Muscle of back (tissue), 11 donors: ENCODE measurements around the gene BEST1. TPM values are rescaled to one million over a fixed set of nuclear protein-coding genes. Genes with fewer than 3 reads are reported as not detected.
"Not testable (repeated sequence)": the region's sequence is repeated elsewhere in the genome, so short reads cannot be mapped to it uniquely, and the experiment has no call there.

ENCODE experiments used
- DNase-seq, 3 donors: peaks; one replicate each; pipeline versions ENCODE4 v3.0.0 to v3.0.0-alpha.2; 2013
- polyA plus RNA-seq, 10 donors: library from polyadenylated mRNA; unstranded; fragments of 120-200 nt; gene quantifications; one replicate each; pipeline ENCODE4 v1.2.1, GENCODE V29; 2013; ENCODE audit not compliant: insufficient read length in 10 of 10

Gene BEST1
- polyA plus RNA-seq, 10 donors = 2.6 to 4.6 (median 3.3) TPM

- no peak for DNase-seq
Observed at GRCh38 chr11:61974766-61975631, 24.8 kb downstream of the BEST1 start.

GRCh38 chr11:61975638-61976419, 25.7 kb downstream of the BEST1 start:
- DNase-seq = no peak

GRCh38 chr11:61976420-61976800, 26.3 kb downstream of the BEST1 start:
- no peak for DNase-seq

- no peak for DNase-seq
Observed at GRCh38 chr11:61976813-61977475, 26.8 kb downstream of the BEST1 start.

- DNase-seq = no peak
Observed at GRCh38 chr11:61978703-61979661, 28.8 kb downstream of the BEST1 start.

- DNase-seq = no peak
Observed at GRCh38 chr11:61980783-61981541, 30.8 kb downstream of the BEST1 start.

- no peak for DNase-seq
Observed at GRCh38 chr11:61983419-61983818, 33.3 kb downstream of the BEST1 start.

GRCh38 chr11:61985869-61986268, 35.7 kb downstream of the BEST1 start:
- no peak for DNase-seq

GRCh38 chr11:61994981-61995380, 44.8 kb downstream of the BEST1 start:
- no peak for DNase-seq

GRCh38 chr11:61996933-61997332, 46.8 kb downstream of the BEST1 start:
- DNase-seq = no peak

- DNase-seq = no peak
Observed at GRCh38 chr11:61999141-61999975, 49.2 kb downstream of the BEST1 start.

GRCh38 chr11:62000539-62001446, 50.6 kb downstream of the BEST1 start:
- DNase-seq = no peak

GRCh38 chr11:62001450-62002191, 51.5 kb downstream of the BEST1 start:
- peak in 1 of 3 donors; percentile 33 for DNase-seq

- not testable (repeated sequence) for DNase-seq
Observed at GRCh38 chr11:62002283-62002682, 52.1 kb downstream of the BEST1 start.

GRCh38 chr11:62004473-62004872, 54.3 kb downstream of the BEST1 start:
- DNase-seq = peak; percentile 15 to 22 (median 20)

- no peak for DNase-seq
Observed at GRCh38 chr11:62008193-62008592, 58.0 kb downstream of the BEST1 start.

- DNase-seq = no peak
Observed at GRCh38 chr11:62010935-62011528, 60.9 kb downstream of the BEST1 start.
